Stimulated activated naive CD8-positive, alpha-beta T cell treated with anti-CD3 and anti-CD28 coated beads, Interleukin-15, Interleukin-2, amounts not matched to agents 100 ng/mL and 50 ng/mL, for 24 hours (primary cell): ENCODE measurements around the gene CBLL1.

Experiments
- H3K27ac Mint-ChIP-seq: one replicate; pipeline ENCODE4 v1.8.0; 2021; ENCODE audit warnings: mild to moderate bottlenecking, mixed read lengths
- H3K27me3 Mint-ChIP-seq: one replicate; pipeline ENCODE4 v1.8.0; 2021; ENCODE audit warnings: mixed read lengths
- H3K36me3 Mint-ChIP-seq: one replicate; pipeline ENCODE4 v1.8.0; 2021; ENCODE audit warnings: low read depth, mixed read lengths
- H3K4me1 Mint-ChIP-seq: one replicate; pipeline ENCODE4 v1.8.0; 2021; ENCODE audit warnings: low read depth, mixed read lengths
- H3K4me3 Mint-ChIP-seq: one replicate; pipeline ENCODE4 v1.8.0; 2021; ENCODE audit warnings: mild to moderate bottlenecking, mixed read lengths
- H3K9me3 Mint-ChIP-seq: one replicate; pipeline ENCODE4 v1.8.0; 2021; ENCODE audit warnings: mixed read lengths

Gene CBLL1

GRCh38 chr7:107721286-107721685 is 22.7 kb upstream of the CBLL1 start:
- H3K9me3 Mint-ChIP-seq = no peaks in the 10 kb centered on the region

DNA sequence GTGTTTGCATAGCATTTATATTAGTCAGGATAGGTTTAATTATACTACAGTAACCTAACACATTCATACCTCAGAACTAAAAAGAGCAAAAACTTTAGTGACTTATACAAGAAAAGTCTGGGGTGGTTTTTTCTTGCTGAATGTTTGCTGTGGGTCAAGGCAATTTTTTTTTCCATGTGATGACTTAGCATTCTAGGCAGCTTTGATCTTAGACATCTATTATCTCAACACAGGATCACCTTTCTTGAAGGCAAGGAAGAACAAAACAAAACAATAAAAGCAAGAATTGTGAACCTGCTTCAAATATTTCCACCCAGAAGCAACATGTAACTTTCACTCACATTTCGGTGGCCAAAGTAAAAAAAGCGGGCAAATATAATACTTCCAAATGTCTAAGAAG is 20.7 kb upstream of the CBLL1 start:
- Mint-ChIP-seq H3K27ac (no peak overlapping the region), H3K36me3 (no peaks in the 10 kb centered on the region), H3K4me3 (no peak overlapping the region), H3K27me3 (peaks cover 18% of the 10 kb centered on the region), H3K9me3 (no peaks in the 10 kb centered on the region), H3K4me1 (no peaks in the 10 kb centered on the region)

More at GRCh38 chr7:107721286-107721685, 22.7 kb upstream of the CBLL1 start:
- H3K27ac Mint-ChIP-seq = no peak overlapping the region
- no peaks in the 10 kb centered on the region for H3K36me3 Mint-ChIP-seq
- no peak overlapping the region for H3K4me3 Mint-ChIP-seq
- H3K27me3 Mint-ChIP-seq = peaks cover 2% of the 10 kb centered on the region
- H3K4me1 Mint-ChIP-seq = no peaks in the 10 kb centered on the region

DNA sequence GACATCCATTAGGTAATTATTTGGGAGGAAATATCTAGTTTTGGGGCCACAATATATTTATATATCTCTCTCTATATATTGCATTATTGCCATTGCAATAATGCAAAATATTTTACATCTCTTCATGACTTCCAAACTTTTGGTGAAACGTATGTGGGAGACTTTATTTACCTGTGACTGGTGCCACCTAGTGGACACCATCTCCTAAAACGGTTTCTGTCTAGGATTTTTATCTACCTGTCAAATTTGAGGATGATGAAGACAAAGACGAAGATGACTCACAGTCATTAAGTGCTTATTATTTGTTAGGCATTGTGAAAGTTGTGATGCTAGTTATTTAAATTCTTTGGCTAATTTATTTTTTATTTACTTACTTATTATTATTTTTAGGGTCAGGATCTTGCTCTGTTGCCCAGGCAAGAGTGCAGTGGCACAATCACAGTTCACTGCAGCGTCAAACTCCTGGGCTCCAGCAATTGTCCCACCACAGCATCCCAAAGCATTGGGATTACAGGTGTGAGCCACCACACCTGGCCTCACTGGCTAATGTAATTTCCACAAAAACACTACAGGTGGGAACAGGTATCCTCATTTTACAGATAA is 18.7 kb upstream of the CBLL1 start:
- Mint-ChIP-seq H3K9me3 (no peaks in the 10 kb centered on the region), H3K4me1 (no peaks in the 10 kb centered on the region), H3K27me3 (peaks cover 18% of the 10 kb centered on the region), H3K36me3 (no peaks in the 10 kb centered on the region), H3K4me3 (no peak overlapping the region), H3K27ac (no peak overlapping the region)

GRCh38 chr7:107726356-107727130 is 17.4 kb upstream of the CBLL1 start:
- H3K27me3 Mint-ChIP-seq = peaks cover 18% of the 10 kb centered on the region
- no peak overlapping the region for H3K4me3 Mint-ChIP-seq
- H3K4me1 Mint-ChIP-seq = no peaks in the 10 kb centered on the region
- no peaks in the 10 kb centered on the region for H3K36me3 Mint-ChIP-seq
- no peaks in the 10 kb centered on the region for H3K9me3 Mint-ChIP-seq
- no peak overlapping the region for H3K27ac Mint-ChIP-seq

DNA sequence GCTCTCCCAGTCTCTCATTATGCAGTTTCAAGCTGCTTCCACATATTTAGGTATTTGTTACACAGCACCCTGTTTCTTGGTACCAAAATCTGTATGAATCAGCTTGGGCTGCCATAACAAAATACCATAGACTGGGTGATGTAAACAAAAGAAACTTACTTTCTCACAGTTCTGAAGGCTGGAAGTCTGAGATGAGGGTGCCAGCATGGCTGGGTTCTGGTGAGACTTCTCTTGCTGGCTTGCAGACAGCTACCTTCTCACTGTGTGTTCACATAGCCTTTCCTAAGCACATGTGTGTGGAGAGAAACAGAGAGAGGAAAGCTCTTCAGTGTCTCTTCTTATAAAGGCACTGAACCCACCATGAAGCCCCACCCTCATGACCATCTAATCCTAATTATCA is 15.7 kb upstream of the CBLL1 start:
- Mint-ChIP-seq H3K9me3 (no peaks in the 10 kb centered on the region), H3K36me3 (no peaks in the 10 kb centered on the region), H3K27me3 (peaks cover 18% of the 10 kb centered on the region), H3K27ac (no peak overlapping the region), H3K4me3 (no peak overlapping the region), H3K4me1 (no peaks in the 10 kb centered on the region)

DNA sequence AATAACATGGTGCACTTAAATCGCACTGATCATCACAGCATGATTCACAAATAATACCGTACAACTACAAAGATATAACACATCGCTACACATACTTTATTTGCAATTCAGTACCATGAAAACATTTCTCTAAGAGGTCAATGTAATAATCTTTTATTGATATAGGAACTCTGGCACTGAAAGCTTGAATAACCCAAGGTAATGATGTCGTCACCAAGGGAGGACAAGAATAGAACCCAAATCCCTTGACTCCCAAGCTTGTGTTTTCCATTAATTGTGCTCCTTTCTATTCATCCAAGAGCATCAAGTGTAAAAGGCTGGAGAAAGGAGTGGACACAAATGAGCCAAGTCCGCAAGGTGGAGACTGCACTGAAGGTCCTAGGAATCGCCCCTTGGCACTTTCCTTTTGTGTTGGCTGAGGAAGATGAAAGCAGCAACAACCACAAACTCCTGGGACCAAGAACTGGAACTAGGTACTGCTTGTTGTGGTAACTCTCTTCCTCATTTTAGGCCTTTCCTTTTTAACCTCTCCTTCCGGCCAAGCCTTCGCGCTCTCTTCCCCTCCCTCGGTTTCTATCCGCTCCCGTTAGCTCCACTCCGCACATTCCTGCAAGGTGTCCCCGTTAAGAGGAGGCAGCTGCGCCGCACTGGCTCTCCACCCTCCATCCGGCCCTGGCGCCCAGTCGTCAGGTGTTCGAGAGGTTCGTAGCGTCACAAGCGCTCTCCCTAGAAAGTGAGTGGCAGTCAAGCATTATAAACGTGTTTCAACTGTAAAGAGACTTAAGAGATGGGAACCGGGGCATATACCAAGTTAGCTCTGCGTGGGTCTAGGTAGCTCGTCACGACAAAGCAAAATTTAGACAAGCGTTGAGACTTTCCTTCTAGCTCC is 1.0 kb upstream of the CBLL1 start:
- Mint-ChIP-seq H3K4me1 (peaks cover 44% of the 10 kb centered on the region), H3K27ac (peak overlapping the region; percentile 99), H3K36me3 (peaks cover 8% of the 10 kb centered on the region), H3K27me3 (no peaks in the 10 kb centered on the region), H3K9me3 (no peaks in the 10 kb centered on the region), H3K4me3 (peak overlapping the region; percentile 94)

DNA sequence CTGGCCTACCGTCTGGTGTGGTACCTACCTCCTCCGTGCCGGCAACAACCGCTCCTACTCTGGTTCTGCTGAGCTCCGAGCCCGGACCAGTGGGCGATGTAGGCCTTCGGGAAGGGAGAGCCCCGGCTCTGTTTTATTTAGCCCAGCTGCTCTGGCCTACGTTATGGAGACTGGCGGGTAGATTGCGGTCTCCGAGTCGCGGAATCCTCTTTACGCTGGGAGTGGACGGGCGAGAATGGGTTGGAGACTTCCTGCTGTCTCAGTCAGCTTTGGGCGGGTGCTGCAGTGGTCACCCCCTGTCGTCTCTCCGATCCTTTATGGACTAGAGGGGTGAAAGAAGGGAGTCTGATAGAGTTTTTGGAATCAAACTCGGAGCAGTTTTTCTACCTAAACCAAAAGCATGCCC is 406 bp downstream of the CBLL1 start:
- Mint-ChIP-seq H3K4me1 (peaks cover 53% of the 10 kb centered on the region), H3K9me3 (no peaks in the 10 kb centered on the region), H3K36me3 (peaks cover 11% of the 10 kb centered on the region), H3K27me3 (no peaks in the 10 kb centered on the region), H3K27ac (peak overlapping the region; percentile 99), H3K4me3 (peak overlapping the region; percentile 94)

GRCh38 chr7:107746006-107746405 is 2.1 kb downstream of the CBLL1 start:
- Mint-ChIP-seq H3K36me3 (peaks cover 18% of the 10 kb centered on the region), H3K9me3 (no peaks in the 10 kb centered on the region), H3K4me1 (peaks cover 57% of the 10 kb centered on the region), H3K27ac (peak overlapping the region; percentile 99), H3K27me3 (no peaks in the 10 kb centered on the region), H3K4me3 (peak overlapping the region; percentile 94)

DNA sequence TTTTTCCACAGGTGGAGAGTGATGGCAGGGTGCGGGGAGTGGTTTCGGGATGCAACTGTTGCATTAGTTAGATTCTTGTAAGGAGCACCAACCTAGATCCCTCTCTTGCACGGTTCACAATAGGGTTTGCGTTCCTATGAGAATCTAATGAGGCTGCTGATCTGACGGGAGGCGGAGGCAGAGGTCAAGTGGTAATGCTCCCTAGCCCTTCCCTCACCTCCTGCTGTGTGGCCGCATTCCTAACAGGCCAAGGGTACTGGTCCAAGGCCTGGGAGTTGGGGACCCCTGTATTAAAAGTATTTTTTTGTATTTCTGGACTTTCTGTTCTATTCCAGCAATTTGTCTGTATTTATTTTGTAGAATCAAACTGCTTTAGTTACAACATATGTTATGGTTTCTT is 7.2 kb downstream of the CBLL1 start:
- no peak overlapping the region for H3K4me3 Mint-ChIP-seq
- no peaks in the 10 kb centered on the region for H3K9me3 Mint-ChIP-seq
- no peaks in the 10 kb centered on the region for H3K27me3 Mint-ChIP-seq
- H3K36me3 Mint-ChIP-seq = peaks cover 48% of the 10 kb centered on the region
- H3K27ac Mint-ChIP-seq = no peak overlapping the region
- H3K4me1 Mint-ChIP-seq = peaks cover 33% of the 10 kb centered on the region

- H3K4me3 Mint-ChIP-seq = no peak overlapping the region
- peak overlapping the region; percentile 50 for H3K27ac Mint-ChIP-seq
- H3K9me3 Mint-ChIP-seq = no peaks in the 10 kb centered on the region
- H3K27me3 Mint-ChIP-seq = no peaks in the 10 kb centered on the region
- peaks cover 6% of the 10 kb centered on the region for H3K4me1 Mint-ChIP-seq
- H3K36me3 Mint-ChIP-seq = peaks cover 76% of the 10 kb centered on the region
These were observed 10.7 kb downstream of the CBLL1 start for GRCh38 chr7:107754642-107755041.

DNA sequence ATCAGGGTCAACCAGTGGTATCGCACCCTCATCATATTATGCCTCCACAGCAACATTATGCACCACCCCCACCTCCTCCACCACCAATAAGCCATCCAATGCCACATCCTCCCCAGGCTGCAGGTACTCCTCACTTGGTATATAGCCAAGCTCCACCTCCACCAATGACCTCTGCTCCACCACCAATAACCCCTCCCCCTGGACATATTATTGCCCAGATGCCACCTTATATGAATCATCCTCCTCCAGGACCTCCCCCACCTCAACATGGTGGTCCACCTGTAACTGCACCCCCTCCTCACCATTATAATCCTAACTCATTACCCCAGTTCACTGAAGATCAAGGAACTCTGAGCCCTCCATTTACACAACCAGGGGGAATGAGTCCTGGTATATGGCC is 14.7 kb downstream of the CBLL1 start:
- peaks cover 3% of the 10 kb centered on the region for H3K4me1 Mint-ChIP-seq
- H3K4me3 Mint-ChIP-seq = no peak overlapping the region
- no peak overlapping the region for H3K27ac Mint-ChIP-seq
- no peaks in the 10 kb centered on the region for H3K27me3 Mint-ChIP-seq
- peaks cover 63% of the 10 kb centered on the region for H3K36me3 Mint-ChIP-seq
- no peaks in the 10 kb centered on the region for H3K9me3 Mint-ChIP-seq

DNA sequence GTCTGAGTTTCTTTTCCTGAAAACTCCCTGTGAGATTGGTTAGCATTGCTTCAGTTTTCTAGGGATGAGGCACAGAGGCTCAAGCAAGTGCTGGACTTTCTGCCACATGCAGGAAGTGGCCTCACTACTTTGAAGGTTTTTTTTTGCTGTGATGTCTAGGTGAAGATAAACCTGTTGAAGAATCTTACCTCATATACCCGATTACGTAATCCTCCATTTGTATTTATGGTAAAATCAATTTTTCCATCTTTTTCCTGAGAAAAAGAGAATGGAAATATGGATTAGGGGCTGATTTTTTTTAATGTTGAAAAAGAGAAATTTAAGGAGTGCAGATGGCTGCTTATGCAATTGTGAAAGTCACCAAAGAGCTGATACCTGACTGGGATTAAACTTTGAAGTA is 23.4 kb downstream of the CBLL1 start:
- Mint-ChIP-seq H3K4me1 (peaks cover 19% of the 10 kb centered on the region), H3K36me3 (peaks cover 3% of the 10 kb centered on the region), H3K9me3 (no peaks in the 10 kb centered on the region), H3K4me3 (no peak overlapping the region), H3K27ac (no peak overlapping the region), H3K27me3 (no peaks in the 10 kb centered on the region)

DNA sequence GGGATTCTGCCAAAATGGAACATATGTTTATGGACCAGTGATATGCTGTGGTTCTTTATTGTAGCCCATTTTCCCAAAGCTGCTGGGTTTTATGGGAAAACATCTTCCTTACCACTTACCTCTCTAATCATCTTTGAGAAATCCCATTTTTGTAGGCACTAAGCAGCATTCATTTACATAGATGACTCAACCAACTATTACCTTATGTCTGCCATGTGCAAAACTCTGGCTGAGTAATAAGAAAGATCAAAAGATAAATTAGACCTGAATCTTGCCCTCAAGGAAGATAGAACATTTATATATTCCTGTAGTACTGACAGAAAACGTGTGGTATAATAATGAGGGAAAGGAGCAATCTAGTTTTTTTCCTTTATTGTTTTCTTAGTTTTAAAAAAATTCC is 24.3 kb downstream of the CBLL1 start:
- Mint-ChIP-seq H3K27me3 (no peaks in the 10 kb centered on the region), H3K4me3 (no peak overlapping the region), H3K36me3 (peaks cover 3% of the 10 kb centered on the region), H3K9me3 (no peaks in the 10 kb centered on the region), H3K27ac (no peak overlapping the region), H3K4me1 (peaks cover 22% of the 10 kb centered on the region)

DNA sequence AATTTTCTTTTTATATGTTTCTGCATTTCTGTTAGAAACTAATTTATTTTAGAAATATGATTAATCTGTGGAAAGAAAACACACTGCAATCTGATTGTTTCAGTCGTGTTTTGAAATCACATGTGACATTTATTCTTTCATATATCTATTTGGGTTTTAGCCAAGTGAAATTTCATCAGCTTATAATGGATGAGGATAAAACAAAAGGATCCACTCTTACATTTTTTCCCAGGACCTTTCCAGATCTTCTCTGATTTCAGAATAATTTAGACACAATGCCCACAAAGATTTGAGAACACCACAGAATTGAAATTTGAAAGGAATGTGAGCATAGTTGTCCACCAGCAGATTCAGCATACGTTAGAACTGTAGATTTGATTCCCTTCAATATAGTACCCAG is 29.1 kb downstream of the CBLL1 start:
- Mint-ChIP-seq H3K4me3 (no peak overlapping the region), H3K4me1 (peaks cover 12% of the 10 kb centered on the region), H3K36me3 (no peaks in the 10 kb centered on the region), H3K27ac (no peak overlapping the region), H3K9me3 (no peaks in the 10 kb centered on the region), H3K27me3 (no peaks in the 10 kb centered on the region)

- H3K9me3 Mint-ChIP-seq = no peaks in the 10 kb centered on the region
- H3K27ac Mint-ChIP-seq = no peak overlapping the region
- peaks cover 3% of the 10 kb centered on the region for H3K4me1 Mint-ChIP-seq
- H3K4me3 Mint-ChIP-seq = no peak overlapping the region
- H3K27me3 Mint-ChIP-seq = no peaks in the 10 kb centered on the region
- H3K36me3 Mint-ChIP-seq = no peaks in the 10 kb centered on the region
These were observed 33.8 kb downstream of the CBLL1 start for GRCh38 chr7:107777702-107778101.
